K562 (cell line): ENCODE measurements around the gene SYMPK.

ENCODE experiments used
- CAMTA2 ChIP-seq: fragments of 250-450 bp; sonication (Bioruptor Pico); conservative IDR thresholded peaks from 2 replicates; pipeline ENCODE4 v1.5.1; 2022
- GATAD2A ChIP-seq: fragments of 450-650 bp; IDR thresholded peaks from 2 replicates; pipeline ENCODE4 v1.6.1; 2017
- POLR3G ChIP-seq: IDR thresholded peaks from 2 replicates; pipeline ENCODE4 v1.6.1; 2011; ENCODE audit not compliant: insufficient read length, insufficient replicate concordance; ENCODE audit errors: extremely low read depth
- PRMT5 ChIP-seq: sonication (generic); formaldehyde crosslinking; IDR thresholded peaks from 2 replicates; pipeline ENCODE4 v1.5.0; 2020; ENCODE audit warnings: missing genetic modification reagents
- SP1 ChIP-seq: sonication (generic); formaldehyde crosslinking; IDR thresholded peaks from 2 replicates; pipeline ENCODE4 v1.8.1; 2022; ENCODE audit warnings: mild to moderate bottlenecking, missing genetic modification reagents
- TAF15 ChIP-seq: fragments of 200-400 bp; formaldehyde crosslinking; IDR thresholded peaks from 2 replicates; pipeline ENCODE4 v1.6.1; 2017; ENCODE audit warnings: mild to moderate bottlenecking, low read depth, low read length, moderate library complexity
- ZFPM2 ChIP-seq: fragments of 250-450 bp; sonication (Bioruptor Pico); IDR thresholded peaks from 2 replicates; pipeline ENCODE4 v1.5.1; 2022; ENCODE audit warnings: mild to moderate bottlenecking
- ZNF589 ChIP-seq: fragments of 200-800 bp; sonication (Bioruptor generic); IDR thresholded peaks from 2 replicates; pipeline ENCODE4 v1.6.1; 2016; ENCODE audit warnings: low read depth, missing genetic modification characterization, missing compliant biosample characterization
- TF ChIP-seq, protein P1 (sequence below), 3 experiments: IDR thresholded peaks in 2 of 3; conservative IDR thresholded peaks in 1 of 3; 2 replicates each; pipeline ENCODE4 v1.5.1; 2011 to 2012; ENCODE audit warnings: low read length in 3 of 3, mild to moderate bottlenecking in 3 of 3, control low read depth in 2 of 3, improper control_type of control experiment in 1 of 3, inconsistent platforms in 1 of 3, low read depth in 1 of 3, mixed read lengths in 1 of 3, moderate library complexity in 1 of 3; ENCODE audit not compliant: insufficient read depth in 2 of 3
- TF ChIP-seq, protein P2 (sequence below): sonication (generic); formaldehyde crosslinking; IDR thresholded peaks from 2 replicates; pipeline ENCODE4 v1.9.0; 2022; ENCODE audit warnings: mild to moderate bottlenecking, missing genetic modification reagents

DNA sequence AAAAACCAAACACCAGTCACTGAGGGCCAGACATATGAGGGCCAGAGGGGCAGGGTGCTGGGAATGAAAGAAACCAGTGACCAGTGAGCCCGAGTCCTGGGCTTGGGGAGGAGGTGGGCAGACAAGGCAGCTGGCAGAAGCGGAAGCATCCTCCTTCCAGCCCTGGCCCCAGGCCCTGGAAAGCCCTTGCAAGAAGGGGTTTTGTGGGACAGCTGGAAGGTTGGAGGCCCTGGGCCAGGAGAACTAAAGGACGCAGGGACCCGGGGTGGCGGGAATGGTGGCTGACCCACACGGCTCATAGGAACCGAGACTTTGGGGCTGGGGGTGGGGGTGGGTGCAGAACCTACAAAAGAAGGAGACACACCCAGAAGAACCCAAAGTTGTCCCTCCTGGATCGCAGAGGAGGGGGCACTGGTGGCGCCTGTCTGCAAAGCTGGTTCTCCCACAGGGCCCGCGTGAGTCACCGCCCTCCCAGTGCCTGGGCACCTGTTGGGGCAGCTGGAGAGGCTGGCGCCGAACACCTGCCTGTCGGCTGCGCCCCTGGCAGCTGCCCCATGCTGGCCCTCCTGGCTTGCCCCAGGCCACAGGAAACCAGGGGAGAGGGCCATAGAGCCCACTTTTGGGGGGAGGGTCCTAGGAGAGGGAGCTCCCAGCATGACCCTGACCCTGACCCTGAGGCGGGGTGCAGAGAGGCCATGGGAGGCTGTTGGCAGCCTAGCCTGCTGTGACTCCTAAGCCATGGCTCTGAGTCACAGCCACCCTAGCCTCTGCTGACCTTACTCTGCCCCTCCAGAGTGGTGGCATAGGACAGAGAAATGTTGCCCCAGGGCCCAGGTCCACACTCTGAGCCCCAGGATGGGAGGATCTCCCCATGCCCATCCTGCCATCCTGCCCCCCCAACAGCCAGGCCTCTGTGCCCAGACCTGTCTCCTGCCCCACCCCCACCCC, 81.5 kb downstream of the SYMPK start:
- TF ChIP-seq CAMTA2 (CRISPR knock-in tag) (no peak), ZFPM2 (CRISPR knock-in tag) (no peak), TAF15 (no peak), SP1 (CRISPR knock-in tag) (no peak), ZNF589 (CRISPR knock-in tag) (no peak), POLR3G (no peak), GATAD2A (no peak), PRMT5 (CRISPR knock-in tag) (no peak)
- TF ChIP-seq, protein P1, sequence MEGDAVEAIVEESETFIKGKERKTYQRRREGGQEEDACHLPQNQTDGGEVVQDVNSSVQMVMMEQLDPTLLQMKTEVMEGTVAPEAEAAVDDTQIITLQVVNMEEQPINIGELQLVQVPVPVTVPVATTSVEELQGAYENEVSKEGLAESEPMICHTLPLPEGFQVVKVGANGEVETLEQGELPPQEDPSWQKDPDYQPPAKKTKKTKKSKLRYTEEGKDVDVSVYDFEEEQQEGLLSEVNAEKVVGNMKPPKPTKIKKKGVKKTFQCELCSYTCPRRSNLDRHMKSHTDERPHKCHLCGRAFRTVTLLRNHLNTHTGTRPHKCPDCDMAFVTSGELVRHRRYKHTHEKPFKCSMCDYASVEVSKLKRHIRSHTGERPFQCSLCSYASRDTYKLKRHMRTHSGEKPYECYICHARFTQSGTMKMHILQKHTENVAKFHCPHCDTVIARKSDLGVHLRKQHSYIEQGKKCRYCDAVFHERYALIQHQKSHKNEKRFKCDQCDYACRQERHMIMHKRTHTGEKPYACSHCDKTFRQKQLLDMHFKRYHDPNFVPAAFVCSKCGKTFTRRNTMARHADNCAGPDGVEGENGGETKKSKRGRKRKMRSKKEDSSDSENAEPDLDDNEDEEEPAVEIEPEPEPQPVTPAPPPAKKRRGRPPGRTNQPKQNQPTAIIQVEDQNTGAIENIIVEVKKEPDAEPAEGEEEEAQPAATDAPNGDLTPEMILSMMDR (IDR thresholded peaks at IDR 0.05 in 2 of 3, conservative IDR thresholded peaks at IDR 0.05 in 1 of 3; ENCODE audit: insufficient read depth in 2 of 3, low read depth in 1 of 3, low read length in 3 of 3), result no peak
- TF ChIP-seq, protein P2, sequence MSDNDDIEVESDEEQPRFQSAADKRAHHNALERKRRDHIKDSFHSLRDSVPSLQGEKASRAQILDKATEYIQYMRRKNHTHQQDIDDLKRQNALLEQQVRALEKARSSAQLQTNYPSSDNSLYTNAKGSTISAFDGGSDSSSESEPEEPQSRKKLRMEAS (CRISPR knock-in tag), result no peak
